C1 segment of cervical spinal cord (tissue), 14 donors: ENCODE measurements around the gene RAB30.
"Not testable (repeated sequence)": the region's sequence is repeated elsewhere in the genome, so short reads cannot be mapped to it uniquely, and the experiment has no call there.

Experiments
- DNase-seq, 14 donors: peaks; one replicate each; lab custom pipeline; 2025; lab: John Stamatoyannopoulos, UW

RAB30 gene

GRCh38 chr11:82988936-82989627 is 82.6 kb downstream of the RAB30 start:
- DNase-seq = peak in 11 of 14 donors; percentile 13 to 77 (median 67)

- DNase-seq = no peak
Observed at GRCh38 chr11:82987997-82988396, 83.7 kb downstream of the RAB30 start.

DNA sequence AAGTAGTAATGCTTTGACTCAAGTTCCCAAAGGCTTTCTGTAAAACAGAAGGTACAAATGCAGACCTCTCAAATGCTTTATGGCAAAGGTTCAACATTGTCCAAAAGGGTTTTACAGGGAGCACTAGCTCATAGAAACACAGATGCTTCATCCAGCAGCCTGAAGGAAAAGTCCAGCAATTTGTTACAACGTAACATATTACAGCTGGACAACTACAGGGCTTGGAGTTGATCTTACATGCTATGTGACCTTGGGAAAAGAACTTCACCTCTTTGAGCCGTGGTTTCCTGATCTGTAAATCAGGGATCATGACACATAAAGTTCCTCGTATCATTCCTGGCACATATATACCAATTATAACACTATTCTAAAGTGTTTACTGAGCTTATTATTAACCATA is 85.3 kb downstream of the RAB30 start:
- no peak for DNase-seq

DNA sequence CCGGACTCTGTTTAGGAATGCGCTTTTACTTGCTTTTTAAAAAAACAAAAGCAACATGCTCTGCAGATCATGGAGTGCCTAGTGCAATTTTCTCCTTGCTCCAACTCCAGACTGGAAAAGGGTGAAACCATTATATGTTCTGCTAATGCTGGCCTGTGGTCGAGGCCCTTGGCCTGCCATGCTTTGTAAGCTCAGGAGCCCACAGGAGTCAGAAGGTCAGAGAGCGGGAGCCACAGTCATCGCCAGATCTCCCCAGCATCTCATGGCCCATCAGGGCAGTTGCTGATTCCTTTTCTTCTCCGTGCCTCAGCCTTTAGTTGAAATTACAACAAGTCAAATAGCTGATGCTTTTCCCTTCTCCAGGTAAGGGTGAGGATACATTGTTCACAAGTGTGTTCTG is 89.8 kb downstream of the RAB30 start:
- DNase-seq = no peak

DNA sequence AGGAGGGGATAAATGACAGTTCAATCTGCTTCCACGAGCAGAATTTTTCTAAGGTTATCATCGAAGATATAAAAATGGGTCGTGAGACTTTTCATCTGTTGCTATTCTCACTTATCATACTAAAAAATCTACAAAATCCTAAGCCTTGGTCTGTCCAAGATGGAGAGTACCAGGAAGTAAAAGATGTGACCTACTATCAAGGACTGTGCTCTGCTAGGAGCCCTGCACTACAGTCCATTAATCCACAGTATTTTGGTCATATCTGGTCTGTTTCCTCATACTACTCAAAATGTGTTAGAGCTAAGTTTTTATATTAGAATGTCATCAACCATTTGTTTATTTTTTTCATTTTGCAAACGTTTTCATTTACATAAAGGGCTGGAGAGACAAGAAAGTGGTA is 90.8 kb downstream of the RAB30 start:
- no peak for DNase-seq

- DNase-seq = no peak
Observed at GRCh38 chr11:82980292-82980691, 91.4 kb downstream of the RAB30 start.

- DNase-seq = no peak
Observed at GRCh38 chr11:82979824-82980223, 91.9 kb downstream of the RAB30 start.

- DNase-seq = no peak
Observed at GRCh38 chr11:82978422-82979099, 93.1 kb downstream of the RAB30 start.

DNA sequence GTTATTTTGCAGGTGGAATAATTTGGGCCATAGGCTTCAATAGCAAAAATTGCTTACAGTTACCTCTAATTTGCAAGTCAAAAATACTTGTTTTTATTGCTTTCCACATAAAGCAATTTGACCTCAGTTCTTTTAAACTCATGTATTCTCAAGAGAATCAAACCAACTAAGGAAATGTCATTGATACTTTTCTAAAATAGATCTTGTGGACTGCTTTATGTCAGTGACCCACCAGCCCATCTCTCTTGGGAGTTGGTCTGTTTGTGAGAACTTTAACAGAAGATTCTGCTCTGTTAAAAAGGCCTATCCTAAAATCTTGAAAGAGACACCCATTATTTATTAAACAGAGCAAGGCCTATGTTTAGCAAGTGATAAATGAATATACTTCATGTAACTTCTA is 94.9 kb downstream of the RAB30 start:
- no peak for DNase-seq

GRCh38 chr11:82975882-82976281 is 95.8 kb downstream of the RAB30 start:
- no peak for DNase-seq

DNA sequence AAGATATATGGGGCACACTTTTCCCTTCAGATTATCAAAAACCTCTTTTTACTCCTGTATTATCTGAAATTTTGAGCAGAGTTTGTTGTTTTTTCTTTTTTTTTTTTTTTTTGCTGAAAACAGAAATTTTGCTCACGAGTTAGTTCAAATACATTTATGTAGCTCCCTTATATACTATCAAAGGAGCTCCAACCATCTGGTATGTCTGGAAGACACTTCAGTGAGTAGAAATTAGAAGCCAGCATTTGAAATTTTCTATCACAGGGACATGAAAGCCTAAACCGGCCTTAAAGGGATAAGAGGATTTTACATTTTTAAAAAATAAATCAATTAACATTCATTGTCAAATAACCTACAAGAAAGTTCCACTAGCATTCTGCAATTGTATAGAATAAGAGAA is 96.8 kb downstream of the RAB30 start:
- DNase-seq = no peak

DNA sequence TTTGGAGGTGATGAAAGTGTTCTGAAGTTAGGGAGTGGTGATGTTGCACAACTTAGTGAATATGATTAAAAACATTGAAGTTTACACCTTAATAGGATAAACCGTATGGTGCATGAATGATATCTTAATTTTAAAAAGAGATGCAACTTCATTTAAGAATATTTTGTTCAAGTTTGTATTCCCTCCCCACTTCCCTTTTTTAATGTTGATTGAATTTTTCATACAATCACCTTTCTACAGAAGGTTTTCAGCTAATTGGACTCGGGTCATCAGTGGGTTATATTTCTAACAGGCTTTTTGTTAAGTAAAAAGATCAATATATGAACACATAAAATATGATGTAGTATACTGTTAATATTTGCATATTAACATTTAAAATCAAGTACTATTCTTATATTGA is 97.6 kb downstream of the RAB30 start:
- no peak for DNase-seq

GRCh38 chr11:82972103-82972502 is 99.6 kb downstream of the RAB30 start:
- DNase-seq = no peak

- DNase-seq = not testable (repeated sequence)
Observed at GRCh38 chr11:82971519-82971946, 100.2 kb downstream of the RAB30 start.

DNA sequence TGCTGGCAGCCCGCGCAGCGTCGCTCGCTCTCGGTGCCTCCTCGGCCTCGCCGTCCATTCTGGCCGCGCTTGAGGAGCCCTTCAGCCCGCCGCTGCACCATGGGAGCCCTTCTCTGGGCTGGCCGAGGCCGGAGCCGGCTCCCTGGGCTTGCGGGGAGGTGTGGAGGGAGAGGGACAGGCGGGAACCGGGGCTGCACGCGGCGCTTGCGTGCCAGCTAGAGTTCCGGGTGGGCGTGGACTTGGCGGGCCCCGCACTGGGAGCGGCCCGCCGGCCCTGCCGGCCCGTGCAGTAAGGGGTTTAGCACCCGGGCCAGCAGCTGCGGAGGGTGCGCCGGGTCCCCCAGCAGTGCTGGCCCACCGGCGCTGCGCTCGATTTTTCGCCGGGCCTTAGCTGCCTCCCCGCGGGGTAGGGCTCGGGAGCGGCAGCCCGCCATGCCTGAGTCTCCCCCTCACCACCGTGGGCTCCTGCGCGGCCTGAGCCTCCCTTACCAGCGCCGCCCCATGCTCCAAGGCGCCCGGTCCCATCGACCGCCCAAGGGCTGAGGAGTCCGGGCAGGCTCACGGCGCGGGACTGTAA is 101.1 kb downstream of the RAB30 start:
- not testable (repeated sequence) for DNase-seq

GRCh38 chr11:82969811-82970210 is 101.9 kb downstream of the RAB30 start:
- DNase-seq = no peak

- no peak for DNase-seq
Observed at GRCh38 chr11:82967381-82967780, 104.3 kb downstream of the RAB30 start.

- not testable (repeated sequence) for DNase-seq
Observed at GRCh38 chr11:82962021-82962420, 109.7 kb downstream of the RAB30 start.

DNA sequence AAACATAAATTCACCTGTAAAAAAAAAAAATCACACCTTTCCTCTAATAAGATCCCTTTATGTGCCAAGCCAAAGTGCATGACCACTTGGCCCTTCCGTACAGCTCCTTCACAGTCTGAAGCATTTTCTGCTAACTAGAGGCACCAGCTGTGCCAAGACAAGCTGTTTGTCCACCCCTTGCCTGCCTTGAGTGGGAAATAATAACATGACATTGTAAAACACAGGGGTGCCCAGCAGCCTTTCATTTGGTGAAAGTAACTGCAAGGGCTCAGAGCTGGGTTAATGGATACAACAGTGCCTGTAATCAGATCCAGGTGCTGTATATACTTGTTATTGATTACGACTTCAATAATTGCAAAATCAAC is 110.9 kb downstream of the RAB30 start:
- no peak for DNase-seq

DNA sequence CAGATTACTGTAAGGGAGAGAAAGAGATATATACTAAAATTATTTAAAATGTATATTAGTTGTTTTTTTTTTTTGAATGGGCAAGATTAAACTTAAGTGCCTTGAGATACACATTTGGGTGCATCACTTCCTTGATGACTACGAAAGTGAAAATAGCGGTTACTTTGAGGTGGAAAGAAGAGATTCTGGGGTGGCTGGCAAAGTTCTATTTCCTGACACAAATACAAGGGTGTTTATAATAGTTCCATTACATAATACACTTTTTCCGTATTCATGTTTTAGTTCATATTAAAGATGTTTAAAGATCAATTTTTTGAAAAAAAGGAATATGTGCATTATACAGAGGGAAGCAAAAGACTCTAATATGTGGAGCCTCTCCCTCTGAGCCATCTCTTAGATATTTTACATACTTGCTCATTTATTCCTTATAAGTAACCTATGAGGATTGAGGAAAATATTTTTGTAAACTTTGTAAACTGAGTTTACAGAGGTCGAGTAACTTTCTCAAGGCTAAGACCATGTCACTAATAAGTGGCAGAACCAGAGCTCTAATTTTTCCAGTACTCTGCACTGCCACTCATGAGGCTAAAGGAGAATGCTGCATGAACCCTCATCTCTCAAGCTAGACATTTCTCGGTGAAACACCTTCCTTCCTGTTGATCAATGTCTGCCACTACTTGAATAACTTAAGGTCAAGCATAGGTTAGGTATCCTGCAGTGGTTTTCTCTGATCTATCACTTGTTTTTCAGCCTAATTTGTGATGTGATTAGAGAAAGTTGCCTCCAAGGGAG is 111.5 kb downstream of the RAB30 start:
- no peak for DNase-seq

GRCh38 chr11:82955736-82956453 is 115.8 kb downstream of the RAB30 start:
- DNase-seq = not testable (repeated sequence)

DNA sequence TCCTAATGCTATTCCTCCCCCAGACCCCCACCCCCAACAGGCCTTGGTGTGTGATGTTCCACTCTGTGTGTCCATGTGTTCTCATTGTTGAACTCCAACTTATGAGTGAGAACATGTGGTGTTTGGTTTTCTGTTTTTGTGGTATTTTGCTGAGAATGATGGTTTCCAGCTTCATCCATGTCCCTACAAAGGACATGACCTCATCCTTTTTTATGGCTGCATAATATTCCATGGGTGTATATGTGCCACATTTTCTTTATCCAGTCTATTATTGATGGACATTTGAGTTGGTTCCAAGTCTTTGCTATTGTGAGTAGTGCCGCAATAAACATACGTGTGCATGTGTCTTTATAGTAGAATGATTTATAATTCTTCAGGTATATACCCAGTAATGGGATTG is 121.2 kb downstream of the RAB30 start:
- DNase-seq = not testable (repeated sequence)
